Lung (tissue), 12 donors: ENCODE data around the gene AGO3. TPM values are rescaled to one million over a fixed set of nuclear protein-coding genes. Genes with fewer than 3 reads are reported as not detected.

Source experiments
- ATAC-seq: fragments of 200-7000 bp; cut with Tn5 transposase; one replicate; pipeline ENCODE4 v1.9.1; 2020; ENCODE audit warnings: moderate number of reproducible peaks; ENCODE audit not compliant: insufficient read depth, low FRiP score
- DNase-seq, 3 donors: peaks; one replicate each; pipeline ENCODE4 v3.0.0-alpha.2; 2013 to 2017
- H3K27ac ChIP-seq, 2 donors: one replicate each; pipeline ENCODE4 v1.5.1; 2013; ENCODE audit warnings: mild to moderate bottlenecking in 2 of 2, moderate library complexity in 2 of 2, control low read depth in 1 of 2, inconsistent platforms in 1 of 2, low read depth in 1 of 2, low read length in 1 of 2
- H3K27me3 ChIP-seq, 3 donors: one replicate each; pipeline ENCODE4 v1.5.1; 2013; ENCODE audit warnings: low read length in 2 of 3; ENCODE audit not compliant: control insufficient read depth in 3 of 3, insufficient read depth in 3 of 3
- H3K36me3 ChIP-seq, 4 donors: one replicate each; pipeline ENCODE4 v1.5.1; 2013; ENCODE audit warnings: low read length in 4 of 4, mild to moderate bottlenecking in 1 of 4, moderate library complexity in 1 of 4; ENCODE audit not compliant: control insufficient read depth in 4 of 4, insufficient read depth in 4 of 4
- H3K4me1 ChIP-seq, 5 donors: one replicate each; pipeline ENCODE4 v1.5.1; 2013; ENCODE audit warnings: low read length in 5 of 5, mild to moderate bottlenecking in 2 of 5, moderate library complexity in 1 of 5; ENCODE audit not compliant: control insufficient read depth in 5 of 5, insufficient read depth in 5 of 5
- H3K4me3 ChIP-seq: one replicate; pipeline ENCODE4 v1.5.1; 2013; ENCODE audit warnings: mild to moderate bottlenecking, control low read depth, moderate library complexity
- H3K9ac ChIP-seq, 2 donors: one replicate each; pipeline ENCODE4 v1.5.1; 2013; ENCODE audit warnings: low read length in 2 of 2, control low read depth in 1 of 2; ENCODE audit not compliant: insufficient read depth in 1 of 2
- H3K9me3 ChIP-seq, 4 donors: one replicate each; pipeline ENCODE4 v1.5.1; 2013; ENCODE audit warnings: low read length in 3 of 4, mild to moderate bottlenecking in 1 of 4, moderate library complexity in 1 of 4; ENCODE audit not compliant: control insufficient read depth in 4 of 4, insufficient read depth in 3 of 4
- WGBS, 2 donors: extraction: QIAGEN DNeasy Blood & Tissue Kit; methylation state at CpG; one replicate each; pipeline ENCODE4 v1.1.7; 2013; 5-methylcytosine and 5-hydroxymethylcytosine counted together
- polyA plus RNA-seq, 2 donors: library from polyadenylated mRNA; stranded (reverse); fragments of 200-250 nt; gene quantifications; one replicate each; pipeline ENCODE4 v1.2.1, GENCODE V29; 2013
- total RNA-seq, 2 donors: library from RNA; depleted of rRNA in 1 of 2; stranded (reverse); fragments of >200 nt in 1 of 2; gene quantifications; one replicate each; pipeline ENCODE4 v1.2.1, GENCODE V29; 2014 to 2021
- TF ChIP-seq, protein P1 (sequence below): IDR thresholded peaks from 2 replicates; pipeline ENCODE4 v1.5.1; 2012; ENCODE audit warnings: mild to moderate bottlenecking; ENCODE audit errors: control extremely low read depth, extremely low read depth
- donor health status: control.
- donor health status: control.
- donor health status: Bipolar disorder and iron deficiency.
- donor health status: healthy.
- donor health status: DM: yes; HTN: yes; CAD: no.

The AGO3 gene
- total and polyA plus RNA-seq, 4 donors = 4.4 to 60.4 (median 19.6) TPM

DNA sequence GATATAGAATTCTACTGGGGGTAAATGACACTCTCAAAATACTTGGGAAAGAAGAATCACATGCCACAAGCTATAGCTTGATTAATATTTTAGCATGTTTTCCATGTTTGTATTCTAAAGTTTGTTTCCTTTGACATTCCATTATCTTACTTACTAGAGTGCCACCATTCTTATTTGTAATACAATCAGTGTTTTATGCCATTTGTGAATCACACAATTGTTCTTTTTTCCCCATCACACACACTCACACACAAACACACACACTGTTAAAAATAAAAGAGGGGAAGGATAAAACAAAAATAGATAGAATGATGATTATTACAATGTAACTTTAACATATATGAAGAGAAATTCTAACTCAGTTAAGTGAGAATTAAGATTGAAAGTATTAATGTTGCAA lies 137.0 kb downstream of the AGO3 start:
- TF ChIP-seq, protein P1, sequence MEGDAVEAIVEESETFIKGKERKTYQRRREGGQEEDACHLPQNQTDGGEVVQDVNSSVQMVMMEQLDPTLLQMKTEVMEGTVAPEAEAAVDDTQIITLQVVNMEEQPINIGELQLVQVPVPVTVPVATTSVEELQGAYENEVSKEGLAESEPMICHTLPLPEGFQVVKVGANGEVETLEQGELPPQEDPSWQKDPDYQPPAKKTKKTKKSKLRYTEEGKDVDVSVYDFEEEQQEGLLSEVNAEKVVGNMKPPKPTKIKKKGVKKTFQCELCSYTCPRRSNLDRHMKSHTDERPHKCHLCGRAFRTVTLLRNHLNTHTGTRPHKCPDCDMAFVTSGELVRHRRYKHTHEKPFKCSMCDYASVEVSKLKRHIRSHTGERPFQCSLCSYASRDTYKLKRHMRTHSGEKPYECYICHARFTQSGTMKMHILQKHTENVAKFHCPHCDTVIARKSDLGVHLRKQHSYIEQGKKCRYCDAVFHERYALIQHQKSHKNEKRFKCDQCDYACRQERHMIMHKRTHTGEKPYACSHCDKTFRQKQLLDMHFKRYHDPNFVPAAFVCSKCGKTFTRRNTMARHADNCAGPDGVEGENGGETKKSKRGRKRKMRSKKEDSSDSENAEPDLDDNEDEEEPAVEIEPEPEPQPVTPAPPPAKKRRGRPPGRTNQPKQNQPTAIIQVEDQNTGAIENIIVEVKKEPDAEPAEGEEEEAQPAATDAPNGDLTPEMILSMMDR = no peak

GRCh38 chr1:36068866-36069265 lies 138.0 kb downstream of the AGO3 start:
- 90 to 96% methylated on average over 2 of the region's 2 CpGs for WGBS, 2 donors
- Histone ChIP-seq H3K9me3 (no peaks in the 10 kb centered on the region), H3K9ac (no peak overlapping the region), H3K36me3 (no peaks in the 10 kb centered on the region), H3K4me1 (no peaks in the 10 kb centered on the region), H3K27ac (no peak overlapping the region), H3K4me3 (no peak overlapping the region), H3K27me3 (no peaks in the 10 kb centered on the region)
- no peak for DNase-seq
- TF ChIP-seq, protein P1 = no peak
- ATAC-seq = no peak

More for the DNA sequence above, 137.0 kb downstream of the AGO3 start:
- Histone ChIP-seq H3K36me3 (peaks cover 0 to 3% (median 0%) of the 10 kb centered on the region in 4 donors), H3K4me3 (no peak overlapping the region), H3K9me3 (no peaks in the 10 kb centered on the region), H3K9ac (no peak overlapping the region), H3K4me1 (no peaks in the 10 kb centered on the region), H3K27me3 (no peaks in the 10 kb centered on the region), H3K27ac (no peak overlapping the region)
- DNase-seq (no peak), ATAC-seq (no peak)

- TF ChIP-seq, protein P1 = no peak
Observed at GRCh38 chr1:36070349-36070748, 139.4 kb downstream of the AGO3 start.

DNA sequence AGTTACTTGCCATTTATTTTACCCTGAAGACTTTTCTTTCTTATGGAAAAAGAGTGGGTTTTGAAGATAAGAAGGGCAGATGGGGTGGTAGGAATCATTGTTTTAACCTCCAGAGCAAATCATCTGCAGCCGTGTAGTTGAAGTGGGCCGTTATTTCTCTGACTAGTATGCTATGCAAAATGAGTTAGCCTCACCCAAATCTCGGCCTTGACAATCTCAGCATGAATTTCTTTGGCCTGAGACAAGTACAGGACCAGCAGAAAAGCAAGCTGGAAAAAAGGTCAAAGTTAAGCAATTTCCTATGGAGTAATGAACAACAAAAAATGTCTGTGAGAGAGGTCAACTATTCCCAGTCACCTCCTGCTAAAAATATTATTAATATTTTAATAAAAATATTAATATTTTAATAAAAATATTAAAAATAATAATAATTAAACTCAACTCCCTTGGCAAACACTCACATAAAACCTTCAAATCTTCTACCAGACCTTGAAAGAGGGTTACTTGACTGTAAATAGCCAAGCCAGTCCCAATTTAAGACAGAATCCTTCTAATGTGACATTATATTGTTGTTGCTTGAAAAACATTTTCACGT lies 146.2 kb downstream of the AGO3 start:
- no peak overlapping the region for H3K9ac ChIP-seq
- H3K36me3 ChIP-seq = no peaks in the 10 kb centered on the region
- H3K4me1 ChIP-seq = no peaks in the 10 kb centered on the region
- no peaks in the 10 kb centered on the region for H3K9me3 ChIP-seq
- 58 to 81% methylated on average over 4 of the region's 4 CpGs for WGBS, 2 donors
- TF ChIP-seq, protein P1 = no peak
- ATAC-seq = no peak
- H3K4me3 ChIP-seq = no peak overlapping the region
- no peak for DNase-seq
- H3K27ac ChIP-seq = no peak overlapping the region
- no peaks in the 10 kb centered on the region for H3K27me3 ChIP-seq

More at GRCh38 chr1:36070349-36070748, 139.4 kb downstream of the AGO3 start:
- no peaks in the 10 kb centered on the region for H3K4me1 ChIP-seq
- H3K9ac ChIP-seq = no peak overlapping the region
- ATAC-seq (no peak), DNase-seq (no peak)
- WGBS, 2 donors = 83 to 88% methylated on average over 2 of the region's 2 CpGs
- no peaks in the 10 kb centered on the region for H3K36me3 ChIP-seq
- H3K4me3 ChIP-seq = no peak overlapping the region
- H3K9me3 ChIP-seq = no peaks in the 10 kb centered on the region
- no peak overlapping the region for H3K27ac ChIP-seq
- H3K27me3 ChIP-seq = no peaks in the 10 kb centered on the region
